GM10248 (cell line): ENCODE measurements around the gene ZNF470.

Source experiments
- CTCF ChIA-PET: fragments of 300-600 bp; sonication (Branson Sonifier 250); formaldehyde crosslinking; extraction: SDS; loops from one replicate; lab custom pipeline; 2021; ENCODE audit warnings: antibody characterized with exemption; lab: Yijun Ruan, JAX
- POLR2A ChIA-PET: fragments of 350-650 bp; sonication (Branson Sonifier 250); formaldehyde crosslinking; extraction: SDS; loops from one replicate; lab custom pipeline; 2020; ENCODE audit warnings: antibody characterized with exemption; lab: Yijun Ruan, JAX
- DNase-seq: peaks from one replicate; pipeline ENCODE4 v3.0.0; 2012; ENCODE audit errors: extremely low spot score
- CTCF ChIP-seq: IDR thresholded peaks from 2 replicates; pipeline ENCODE4 v1.5.1; 2012; ENCODE audit warnings: mild to moderate bottlenecking, low read depth; ENCODE audit errors: extremely low read depth, missing control alignments, control extremely low read depth

ZNF470 gene

GRCh38 chr19:56547535-56547934 is 19.7 kb upstream of the ZNF470 start:
- CTCF ChIA-PET, result no interaction called here
- no peak for DNase-seq
- no peak for TF ChIP-seq CTCF

GRCh38 chr19:56554272-56554869 is 12.9 kb upstream of the ZNF470 start:
- CTCF ChIA-PET, result interaction anchor here (1.3 kb wide), 1 partner anchor 12 kb away, joined by 4 read pairs; no protein-coding TSS in a partner anchor
- POLR2A ChIA-PET, result no interaction called here
- TF ChIP-seq CTCF, result no peak

More at GRCh38 chr19:56547535-56547934, 19.7 kb upstream of the ZNF470 start:
- POLR2A ChIA-PET, result no interaction called here

GRCh38 chr19:56562766-56563165 is 4.5 kb upstream of the ZNF470 start:
- ChIA-PET CTCF (no interaction called here), POLR2A (no interaction called here)
- DNase-seq, result no peak
- TF ChIP-seq CTCF, result no peak

More at GRCh38 chr19:56554272-56554869, 12.9 kb upstream of the ZNF470 start:
- no peak for DNase-seq

GRCh38 chr19:56566904-56567273 is 379 bp upstream of the ZNF470 start:
- ChIA-PET CTCF (interaction anchor here (1.4 kb wide), 1 partner anchor 12 kb away, joined by 4 read pairs; no protein-coding TSS in a partner anchor), POLR2A (no interaction called here)
- DNase-seq, result no peak
- TF ChIP-seq CTCF, result no peak

GRCh38 chr19:56572589-56572988 is 5.3 kb downstream of the ZNF470 start:
- ChIA-PET CTCF (no interaction called here), POLR2A (no interaction called here)
- DNase-seq, result no peak
- TF ChIP-seq CTCF, result no peak

- no peak for TF ChIP-seq CTCF
- POLR2A ChIA-PET, result no interaction called here
- CTCF ChIA-PET, result no interaction called here
- no peak for DNase-seq
Measured at GRCh38 chr19:56573914-56574313, 6.6 kb downstream of the ZNF470 start.
